H9 (cell line): ENCODE results near the gene TRIOBP. TPM values are rescaled to one million over a fixed set of nuclear protein-coding genes. Genes with fewer than 3 reads are reported as not detected.

Experiments
- DNase-seq: peaks from one replicate; pipeline ENCODE4 v3.0.0-alpha.2; 2017
- H2AFZ ChIP-seq: one replicate; pipeline ENCODE4 v1.6.1; 2013; ENCODE audit warnings: mild to moderate bottlenecking, low read length, control low read depth, moderate library complexity
- H2AK5ac ChIP-seq: 2 replicates; pipeline ENCODE4 v1.6.1; 2013; ENCODE audit warnings: low read length, control low read depth, mixed read lengths; ENCODE audit not compliant: insufficient read length
- H2BK120ac ChIP-seq: one replicate; pipeline ENCODE4 v1.6.1; 2013; ENCODE audit warnings: low read depth, mild to moderate bottlenecking, low read length, control low read depth, inconsistent platforms; ENCODE audit not compliant: poor library complexity, severe bottlenecking
- H2BK12ac ChIP-seq: 2 replicates; pipeline ENCODE4 v1.6.1; 2013; ENCODE audit warnings: low read length, control low read depth, mixed read lengths, low read depth; ENCODE audit not compliant: insufficient read length
- H2BK15ac ChIP-seq: 2 replicates; pipeline ENCODE4 v1.6.1; 2013; ENCODE audit warnings: low read depth, low read length, control low read depth
- H2BK20ac ChIP-seq: one replicate; pipeline ENCODE4 v1.6.1; 2013; ENCODE audit warnings: low read depth, mild to moderate bottlenecking, low read length, control low read depth, inconsistent platforms; ENCODE audit not compliant: poor library complexity, severe bottlenecking
- H2BK5ac ChIP-seq: 2 replicates; pipeline ENCODE4 v1.6.1; 2013; ENCODE audit warnings: low read length, control low read depth, mixed read lengths; ENCODE audit not compliant: insufficient read length
- H3K14ac ChIP-seq: 2 replicates; pipeline ENCODE4 v1.6.1; 2013; ENCODE audit warnings: low read length, control low read depth; ENCODE audit not compliant: insufficient read depth
- H3K18ac ChIP-seq: 2 replicates; pipeline ENCODE4 v1.6.1; 2013; ENCODE audit warnings: low read depth, mild to moderate bottlenecking, mixed read lengths, low read length, control low read depth; ENCODE audit not compliant: insufficient read length
- H3K23ac ChIP-seq: 2 replicates; pipeline ENCODE4 v1.6.1; 2013; ENCODE audit warnings: low read length, control low read depth, mixed read lengths, low read depth; ENCODE audit not compliant: insufficient read length
- H3K23me2 ChIP-seq: 2 replicates; pipeline ENCODE4 v1.6.1; 2013; ENCODE audit warnings: low read depth, mild to moderate bottlenecking, mixed read lengths, low read length, control low read depth; ENCODE audit not compliant: insufficient read length, poor library complexity, severe bottlenecking
- H3K27ac ChIP-seq: 2 replicates; pipeline ENCODE4 v1.5.1; 2013; ENCODE audit warnings: low read length, control low read depth, mixed read lengths, low read depth; ENCODE audit not compliant: insufficient read length
- H3K27me3 ChIP-seq: 2 replicates; pipeline ENCODE4 v1.6.1; 2013; ENCODE audit warnings: low read length, control low read depth, inconsistent platforms; ENCODE audit not compliant: insufficient read depth
- H3K4ac ChIP-seq: 2 replicates; pipeline ENCODE4 v1.6.1; 2013; ENCODE audit warnings: low read depth, mild to moderate bottlenecking, control low read depth, inconsistent platforms, low read length, moderate library complexity
- H3K4me1 ChIP-seq: 2 replicates; pipeline ENCODE4 v1.6.1; 2013; ENCODE audit warnings: low read length, control low read depth, inconsistent platforms; ENCODE audit not compliant: insufficient read depth
- H3K4me2 ChIP-seq: 2 replicates; pipeline ENCODE4 v1.6.1; 2013; ENCODE audit warnings: low read length, control low read depth, mixed read lengths; ENCODE audit not compliant: insufficient read length, insufficient read depth
- H3K56ac ChIP-seq: 2 replicates; pipeline ENCODE4 v1.6.1; 2013; ENCODE audit warnings: low read depth, mild to moderate bottlenecking, mixed read lengths, low read length, control low read depth; ENCODE audit not compliant: insufficient read length
- H3K79me1 ChIP-seq: 2 replicates; pipeline ENCODE4 v1.6.1; 2013; ENCODE audit warnings: low read depth, mild to moderate bottlenecking, moderate library complexity, low read length, control low read depth, inconsistent platforms; ENCODE audit not compliant: insufficient read depth, poor library complexity, severe bottlenecking
- H3K79me2 ChIP-seq: 2 replicates; pipeline ENCODE4 v1.6.1; 2013; ENCODE audit warnings: low read length, control low read depth, inconsistent platforms; ENCODE audit not compliant: insufficient read depth
- H3K9ac ChIP-seq: 2 replicates; pipeline ENCODE4 v1.6.1; 2013; ENCODE audit warnings: low read length, control low read depth, mixed read lengths; ENCODE audit not compliant: insufficient read length; ENCODE audit errors: extremely low read depth
- H3K9me3 ChIP-seq: one replicate; pipeline ENCODE4 v1.6.1; 2013; ENCODE audit warnings: low read depth, low read length, inconsistent platforms; ENCODE audit not compliant: control insufficient read depth
- H3T11ph ChIP-seq: one replicate; pipeline ENCODE4 v1.6.1; 2013; ENCODE audit warnings: mild to moderate bottlenecking, low read length, control low read depth, inconsistent platforms
- H4K20me1 ChIP-seq: one replicate; pipeline ENCODE4 v1.6.1; 2013; ENCODE audit not compliant: control insufficient read depth, insufficient read length, insufficient read depth
- H4K5ac ChIP-seq: 2 replicates; pipeline ENCODE4 v1.6.1; 2013; ENCODE audit warnings: low read depth, mild to moderate bottlenecking, mixed read lengths, low read length, control low read depth; ENCODE audit not compliant: insufficient read length
- H4K8ac ChIP-seq: replicated peaks from 2 replicates; pipeline ENCODE4 v1.6.1; 2013; ENCODE audit warnings: low read length, control low read depth, mixed read lengths, low read depth; ENCODE audit not compliant: insufficient read length
- H4K91ac ChIP-seq: 2 replicates; pipeline ENCODE4 v1.6.1; 2013; ENCODE audit warnings: low read depth, mild to moderate bottlenecking, moderate library complexity, mixed read lengths, low read length, control low read depth; ENCODE audit not compliant: insufficient read length
- H3K27ac Mint-ChIP-seq, 3 experiments: 2 replicates in 2 of 3; 3 replicates in 1 of 3; pipeline ENCODE4 v1.8.0; 2020 to 2021; ENCODE audit warnings: mixed read lengths in 3 of 3, mild to moderate bottlenecking in 1 of 3, moderate library complexity in 1 of 3
- H3K27me3 Mint-ChIP-seq: 2 replicates; pipeline ENCODE4 v1.8.0; 2021; ENCODE audit warnings: low read depth, mild to moderate bottlenecking, moderate library complexity, mixed read lengths
- H3K36me3 Mint-ChIP-seq, 3 experiments: 2 replicates in 2 of 3; 3 replicates in 1 of 3; pipeline ENCODE4 v1.8.0; 2020 to 2021; ENCODE audit warnings: low read depth in 3 of 3, mixed read lengths in 3 of 3; ENCODE audit not compliant: insufficient read depth in 1 of 3
- H3K4me1 Mint-ChIP-seq, 2 experiments: 2 replicates each; pipeline ENCODE4 v1.8.0; 2020; ENCODE audit warnings: mixed read lengths in 2 of 2
- H3K4me3 Mint-ChIP-seq, 2 experiments: 2 replicates in 1 of 2; 3 replicates in 1 of 2; pipeline ENCODE4 v1.8.0; 2020 to 2021; ENCODE audit warnings: mild to moderate bottlenecking in 2 of 2, mixed read lengths in 2 of 2, moderate library complexity in 1 of 2
- H3K9me3 Mint-ChIP-seq, 2 experiments: 2 replicates in 1 of 2; 3 replicates in 1 of 2; pipeline ENCODE4 v1.8.0; 2020; ENCODE audit warnings: mild to moderate bottlenecking in 2 of 2, mixed read lengths in 2 of 2, moderate library complexity in 1 of 2
- WGBS: extraction: QIAGEN DNeasy Blood & Tissue Kit; methylation state at CpG from one replicate; pipeline ENCODE4 v1.1.7; 2013; ENCODE audit warnings: missing lambda C conversion rate, low lambda C conversion rate, mixed read lengths; ENCODE audit not compliant: insufficient read length; ENCODE audit errors: extremely low coverage; 5-methylcytosine and 5-hydroxymethylcytosine counted together
- total RNA-seq: library from RNA; stranded (reverse); gene quantifications from 2 replicates; pipeline ENCODE4 v1.2.1, GENCODE V29; 2021
- TF ChIP-seq, protein P1 (sequence below): fragments of 200-600 bp; sonication (generic); conservative IDR thresholded peaks from 3 replicates; pipeline ENCODE4 v1.8.0; 2021; ENCODE audit warnings: antibody characterized with exemption, mild to moderate bottlenecking

The TRIOBP gene
- total RNA-seq, 1 experiment from 2014 or later, result 52.7 TPM

- Histone ChIP-seq H3K56ac (no peak overlapping the region), H2BK120ac (no peak overlapping the region), H3K14ac (no peak overlapping the region), H3K79me2 (no peaks in the 10 kb centered on the region), H2BK12ac (no peak overlapping the region), H2BK20ac (no peak overlapping the region), H2AFZ (no peak overlapping the region), H2BK5ac (no peak overlapping the region), H4K5ac (no peak overlapping the region), H3K4ac (no peak overlapping the region), H2BK15ac (no peak overlapping the region), H4K8ac (no peak overlapping the region), H3K9me3 (no peaks in the 10 kb centered on the region), H3K18ac (no peak overlapping the region), H3K23ac (no peak overlapping the region), H3K9ac (no peak overlapping the region), H3K23me2 (no peaks in the 10 kb centered on the region), H4K20me1 (no peaks in the 10 kb centered on the region), H3K4me2 (no peak overlapping the region), H3K4me1 (no peaks in the 10 kb centered on the region), H3K27me3 (no peaks in the 10 kb centered on the region), H3T11ph (no peak overlapping the region), H4K91ac (no peak overlapping the region), H3K79me1 (no peaks in the 10 kb centered on the region), H3K27ac (no peak overlapping the region), H2AK5ac (no peak overlapping the region)
- no peak overlapping the region for H3K4me3 Mint-ChIP-seq
- H3K4me1 Mint-ChIP-seq, result peaks cover 2% of the 10 kb centered on the region in 2 experiments; a peak in 1 of 4 replicates
- H3K36me3 Mint-ChIP-seq, result peaks cover 12 to 80% (median 70%) of the 10 kb centered on the region in 3 experiments
- H3K27me3 Mint-ChIP-seq, result no peaks in the 10 kb centered on the region
- H3K27ac Mint-ChIP-seq, result no peak overlapping the region
- no CpG with 5 or more reads among the region's 9 CpGs for WGBS
- no peaks in the 10 kb centered on the region for H3K9me3 Mint-ChIP-seq
- DNase-seq, result no peak
- TF ChIP-seq, protein P1, sequence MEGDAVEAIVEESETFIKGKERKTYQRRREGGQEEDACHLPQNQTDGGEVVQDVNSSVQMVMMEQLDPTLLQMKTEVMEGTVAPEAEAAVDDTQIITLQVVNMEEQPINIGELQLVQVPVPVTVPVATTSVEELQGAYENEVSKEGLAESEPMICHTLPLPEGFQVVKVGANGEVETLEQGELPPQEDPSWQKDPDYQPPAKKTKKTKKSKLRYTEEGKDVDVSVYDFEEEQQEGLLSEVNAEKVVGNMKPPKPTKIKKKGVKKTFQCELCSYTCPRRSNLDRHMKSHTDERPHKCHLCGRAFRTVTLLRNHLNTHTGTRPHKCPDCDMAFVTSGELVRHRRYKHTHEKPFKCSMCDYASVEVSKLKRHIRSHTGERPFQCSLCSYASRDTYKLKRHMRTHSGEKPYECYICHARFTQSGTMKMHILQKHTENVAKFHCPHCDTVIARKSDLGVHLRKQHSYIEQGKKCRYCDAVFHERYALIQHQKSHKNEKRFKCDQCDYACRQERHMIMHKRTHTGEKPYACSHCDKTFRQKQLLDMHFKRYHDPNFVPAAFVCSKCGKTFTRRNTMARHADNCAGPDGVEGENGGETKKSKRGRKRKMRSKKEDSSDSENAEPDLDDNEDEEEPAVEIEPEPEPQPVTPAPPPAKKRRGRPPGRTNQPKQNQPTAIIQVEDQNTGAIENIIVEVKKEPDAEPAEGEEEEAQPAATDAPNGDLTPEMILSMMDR, result no peak
Measured at GRCh38 chr22:37647928-37648327, 48.9 kb upstream of the TRIOBP start.
